ENCODE data around the gene GALNT14. TPM values are rescaled to one million over a fixed set of nuclear protein-coding genes. Genes with fewer than 3 reads are reported as not detected.

GALNT14 gene
- total and polyA plus RNA-seq, 10 donors, result 2.7 to 18.5 (median 4.5) TPM

- Histone ChIP-seq H3K27ac (no peak overlapping the region), H3K9me3 (no peaks in the 10 kb centered on the region), H3K27me3 (replicated peaks in 1 of 7) (no peaks in the 10 kb centered on the region), H3K36me3 (peaks cover 0 to 3% (median 0%) of the 10 kb centered on the region in 6 donors), H3K4me3 (no peak overlapping the region), H3K4me1 (no peaks in the 10 kb centered on the region)
- DNase-seq, result no peak
- TF ChIP-seq POLR2A (IDR thresholded peaks at IDR 0.05) (no peak), POLR2AphosphoS5 (IDR thresholded peaks at IDR 0.05) (no peak), CTCF (IDR thresholded peaks at IDR 0.05 in 8 of 11, conservative IDR thresholded peaks at IDR 0.05 in 3 of 11) (no peak)
- 93 to 98% (median 96%) methylated on average over 2 of the region's 2 CpGs for WGBS, 5 donors
- intact Hi-C loops (cut with DNase I; ENCODE audit: low total_unique reads), result no loop called here
Observed at GRCh38 chr2:30990176-30990575, 148.1 kb downstream of the GALNT14 start.

GRCh38 chr2:30989746-30990145 lies 148.5 kb downstream of the GALNT14 start:
- 76 to 97% (median 88%) methylated on average over 1 of the region's 1 CpG for WGBS, 5 donors
- no peak for DNase-seq
- Histone ChIP-seq H3K4me1 (no peaks in the 10 kb centered on the region), H3K36me3 (peaks cover 0 to 3% (median 0%) of the 10 kb centered on the region in 6 donors), H3K27me3 (replicated peaks in 1 of 7) (no peaks in the 10 kb centered on the region), H3K27ac (no peak overlapping the region), H3K4me3 (no peak overlapping the region), H3K9me3 (no peaks in the 10 kb centered on the region)
- TF ChIP-seq POLR2AphosphoS5 (IDR thresholded peaks at IDR 0.05) (no peak), POLR2A (IDR thresholded peaks at IDR 0.05) (no peak), CTCF (IDR thresholded peaks at IDR 0.05 in 8 of 11, conservative IDR thresholded peaks at IDR 0.05 in 3 of 11) (no peak)
- intact Hi-C loops (cut with DNase I; ENCODE audit: low total_unique reads), result no loop called here

GRCh38 chr2:30987566-30987965 lies 150.7 kb downstream of the GALNT14 start:
- no peak for DNase-seq

GRCh38 chr2:30986231-30986580 lies 152.0 kb downstream of the GALNT14 start:
- Histone ChIP-seq H3K4me3 (no peak overlapping the region), H3K9me3 (no peaks in the 10 kb centered on the region), H3K27me3 (replicated peaks in 1 of 7) (no peaks in the 10 kb centered on the region), H3K4me1 (no peaks in the 10 kb centered on the region), H3K27ac (no peak overlapping the region), H3K36me3 (peaks cover 0 to 3% (median 0%) of the 10 kb centered on the region in 6 donors)
- no peak for DNase-seq
- WGBS, 5 donors, result 80 to 92% (median 81%) methylated on average over 5 of the region's 5 CpGs
- no peak for TF ChIP-seq CTCF (IDR thresholded peaks at IDR 0.05 in 8 of 11, conservative IDR thresholded peaks at IDR 0.05 in 3 of 11)
- TF ChIP-seq POLR2A (IDR thresholded peaks at IDR 0.05), result no peak
- TF ChIP-seq POLR2AphosphoS5 (IDR thresholded peaks at IDR 0.05), result no peak
- intact Hi-C loops (cut with DNase I; ENCODE audit: low total_unique reads), result no loop called here

More at GRCh38 chr2:30987566-30987965, 150.7 kb downstream of the GALNT14 start:
- Histone ChIP-seq H3K36me3 (peaks cover 0 to 3% (median 0%) of the 10 kb centered on the region in 6 donors), H3K4me1 (no peaks in the 10 kb centered on the region), H3K4me3 (no peak overlapping the region), H3K27ac (no peak overlapping the region), H3K9me3 (no peaks in the 10 kb centered on the region), H3K27me3 (replicated peaks in 1 of 7) (no peaks in the 10 kb centered on the region)
- no peak for TF ChIP-seq POLR2A (IDR thresholded peaks at IDR 0.05)
- no peak for TF ChIP-seq CTCF (IDR thresholded peaks at IDR 0.05 in 8 of 11, conservative IDR thresholded peaks at IDR 0.05 in 3 of 11)
- TF ChIP-seq POLR2AphosphoS5 (IDR thresholded peaks at IDR 0.05), result no peak
- intact Hi-C loops (cut with DNase I; ENCODE audit: low total_unique reads), result no loop called here
- 84 to 89% (median 87%) methylated on average over 6 of the region's 6 CpGs for WGBS, 5 donors
